Ascending aorta (tissue), 2 donors: Measurements from ENCODE around the gene PRICKLE2. TPM values are rescaled to one million over a fixed set of nuclear protein-coding genes. Genes with fewer than 3 reads are reported as not detected.

Experiments used
- DNase-seq, 2 donors: peaks; one replicate each; pipeline ENCODE4 v3.0.0-alpha.2; 2019; ENCODE audit warnings: low spot score in 2 of 2
- H3K27ac ChIP-seq, 2 donors: fragments of 200-600 bp; sonication (generic); one replicate each; pipeline ENCODE4 v1.5.1; 2016 to 2017; ENCODE audit warnings: mild to moderate bottlenecking in 1 of 2
- H3K27me3 ChIP-seq: fragments of 200-600 bp; sonication (generic); one replicate; pipeline ENCODE4 v1.5.1; 2017
- H3K36me3 ChIP-seq, 2 donors: fragments of 200-600 bp; sonication (generic); one replicate each; pipeline ENCODE4 v1.5.1; 2016
- H3K4me1 ChIP-seq, 2 donors: fragments of 200-600 bp; sonication (generic); one replicate each; pipeline ENCODE4 v1.5.1; 2016 to 2017; ENCODE audit warnings: mild to moderate bottlenecking in 1 of 2
- H3K4me3 ChIP-seq, 2 donors: fragments of 200-600 bp; sonication (generic); one replicate each; pipeline ENCODE4 v1.5.1; 2016 to 2017; ENCODE audit warnings: mild to moderate bottlenecking in 1 of 2
- H3K9me3 ChIP-seq, 2 donors: fragments of 200-600 bp; sonication (generic); one replicate each; pipeline ENCODE4 v1.5.1; 2016
- CTCF ChIP-seq, 3 experiments: fragments of 200-600 bp in 2 of 3; fragments of 450-650 bp in 1 of 3; sonication (generic) in 2 of 3; IDR thresholded peaks; one replicate each; pipeline ENCODE4 v1.5.1; 2016 to 2019; ENCODE audit warnings: antibody characterized with exemption in 3 of 3, mild to moderate bottlenecking in 1 of 3, moderate library complexity in 1 of 3
- intact Hi-C: fragments of 100-400 bp; cut with DNase I; formaldehyde crosslinking; loops from one replicate; pipeline ENCODE4 v1.15.1; 2023
- total RNA-seq: library from RNA; depleted of rRNA; stranded (reverse); fragments of >200 nt; gene quantifications from one replicate; pipeline ENCODE4 v1.1.0, GENCODE V29; 2016

Gene PRICKLE2
- total RNA-seq, 1 donor from 2014 or later = 24.7 TPM

- Histone ChIP-seq H3K4me1 (peaks cover 10 to 43% of the 10 kb centered on the region in 2 donors), H3K27me3 (no peaks in the 10 kb centered on the region), H3K9me3 (no peaks in the 10 kb centered on the region), H3K4me3 (no peak overlapping the region), H3K36me3 (no peaks in the 10 kb centered on the region), H3K27ac (peak overlapping the region; percentile 50 to 76)
- no peak for TF ChIP-seq CTCF (IDR thresholded peaks at IDR 0.05)
- no peak for DNase-seq
- intact Hi-C loops = loop anchor here (2.0 kb wide), 2 partner anchors 34 to 80 kb away; no protein-coding TSS in a partner anchor
Observed at GRCh38 chr3:64186667-64187064, 38.6 kb downstream of the PRICKLE2 start.

- Histone ChIP-seq H3K36me3 (peaks cover 0 to 4% of the 10 kb centered on the region in 2 donors), H3K4me3 (no peak overlapping the region), H3K27me3 (no peaks in the 10 kb centered on the region), H3K4me1 (peaks cover 10 to 43% of the 10 kb centered on the region in 2 donors), H3K9me3 (no peaks in the 10 kb centered on the region), H3K27ac (peak overlapping the region in 1 of 2 donors; percentile 50)
- intact Hi-C loops = no loop called here
- TF ChIP-seq CTCF (IDR thresholded peaks at IDR 0.05) = no peak
- DNase-seq = no peak
Observed at GRCh38 chr3:64185436-64185835, 39.8 kb downstream of the PRICKLE2 start.

GRCh38 chr3:64184621-64185020, 40.6 kb downstream of the PRICKLE2 start:
- Histone ChIP-seq H3K27me3 (no peaks in the 10 kb centered on the region), H3K36me3 (peaks cover 0 to 4% of the 10 kb centered on the region in 2 donors), H3K4me1 (peaks cover 10 to 41% of the 10 kb centered on the region in 2 donors), H3K9me3 (no peaks in the 10 kb centered on the region), H3K4me3 (no peak overlapping the region), H3K27ac (peak overlapping the region; percentile 27 to 63)
- no peak for TF ChIP-seq CTCF (IDR thresholded peaks at IDR 0.05)
- intact Hi-C loops = no loop called here
- no peak for DNase-seq

- no peak for DNase-seq
- Histone ChIP-seq H3K27ac (no peak overlapping the region), H3K4me1 (no peaks in the 10 kb centered on the region), H3K27me3 (no peaks in the 10 kb centered on the region), H3K4me3 (no peak overlapping the region), H3K36me3 (peaks cover 0 to 4% of the 10 kb centered on the region in 2 donors), H3K9me3 (no peaks in the 10 kb centered on the region)
- intact Hi-C loops = no loop called here
- TF ChIP-seq CTCF (IDR thresholded peaks at IDR 0.05) = no peak
Observed at GRCh38 chr3:64179860-64180259, 45.4 kb downstream of the PRICKLE2 start.

- H3K4me3 ChIP-seq = no peak overlapping the region
- no peaks in the 10 kb centered on the region for H3K27me3 ChIP-seq
- no peaks in the 10 kb centered on the region for H3K9me3 ChIP-seq
- H3K27ac ChIP-seq = no peak overlapping the region
- intact Hi-C loops = no loop called here
- peaks cover 0 to 4% of the 10 kb centered on the region in 2 donors for H3K36me3 ChIP-seq
- TF ChIP-seq CTCF (IDR thresholded peaks at IDR 0.05) = no peak
- H3K4me1 ChIP-seq = no peaks in the 10 kb centered on the region
- no peak for DNase-seq
Observed at GRCh38 chr3:64179249-64179648, 46.0 kb downstream of the PRICKLE2 start.

GRCh38 chr3:64178419-64178818, 46.8 kb downstream of the PRICKLE2 start:
- no peaks in the 10 kb centered on the region for H3K9me3 ChIP-seq
- H3K27ac ChIP-seq = no peak overlapping the region
- no peak for TF ChIP-seq CTCF (IDR thresholded peaks at IDR 0.05)
- intact Hi-C loops = no loop called here
- no peaks in the 10 kb centered on the region for H3K27me3 ChIP-seq
- H3K4me3 ChIP-seq = no peak overlapping the region
- no peak for DNase-seq
- H3K36me3 ChIP-seq = peaks cover 0 to 4% of the 10 kb centered on the region in 2 donors
- no peaks in the 10 kb centered on the region for H3K4me1 ChIP-seq
